ENCODE data around the gene MCC.

MCC gene

DNA sequence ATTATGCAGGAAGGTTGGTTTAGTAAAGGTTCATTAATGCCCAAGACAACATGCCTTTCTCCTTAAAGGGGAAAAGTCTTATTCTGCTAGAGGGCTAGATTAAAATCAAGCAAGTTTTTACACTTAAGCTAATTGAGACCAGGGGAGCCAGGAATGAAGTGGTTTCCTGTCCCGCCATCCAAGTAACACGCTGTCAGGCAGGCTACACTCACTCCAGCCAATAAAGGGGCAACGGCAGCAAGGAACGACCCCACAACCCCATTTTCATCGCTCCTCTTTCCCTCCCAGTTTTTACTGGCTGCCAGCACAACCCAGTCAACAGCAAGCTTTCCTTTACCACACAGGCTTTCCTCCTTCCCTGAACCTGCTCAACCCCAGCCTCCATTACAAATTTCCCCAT is 286.5 kb downstream of the MCC start:
- Histone ChIP-seq H3K9me3 (ENCODE audit: control insufficient read depth, insufficient read depth, low read depth, low read length) (no peaks in the 10 kb centered on the region), H3K4me3 (ENCODE audit: low read depth, low read length) (no peak overlapping the region), H3K36me3 (ENCODE audit: control insufficient read depth in 2 of 2, insufficient read depth in 1 of 2, low read length in 2 of 2) (no peaks in the 10 kb centered on the region), H3K4me1 (ENCODE audit: control insufficient read depth, insufficient read depth, low read length) (peaks cover 56% of the 10 kb centered on the region), H3K27ac (ENCODE audit: extremely low read depth, low read depth, low read length) (peak overlapping the region; percentile 91; the same call in 1 of the 2 replicates)
- ChIA-PET CTCF (interaction anchor here (1.5 kb wide), 1 partner anchor 205 kb away, joined by 3 read pairs; no protein-coding TSS in a partner anchor), POLR2A (interaction anchor here (1.1 kb wide), 1 partner anchor 9 kb away, joined by 3 read pairs; no protein-coding TSS in a partner anchor)
- TF ChIP-seq, protein P1, sequence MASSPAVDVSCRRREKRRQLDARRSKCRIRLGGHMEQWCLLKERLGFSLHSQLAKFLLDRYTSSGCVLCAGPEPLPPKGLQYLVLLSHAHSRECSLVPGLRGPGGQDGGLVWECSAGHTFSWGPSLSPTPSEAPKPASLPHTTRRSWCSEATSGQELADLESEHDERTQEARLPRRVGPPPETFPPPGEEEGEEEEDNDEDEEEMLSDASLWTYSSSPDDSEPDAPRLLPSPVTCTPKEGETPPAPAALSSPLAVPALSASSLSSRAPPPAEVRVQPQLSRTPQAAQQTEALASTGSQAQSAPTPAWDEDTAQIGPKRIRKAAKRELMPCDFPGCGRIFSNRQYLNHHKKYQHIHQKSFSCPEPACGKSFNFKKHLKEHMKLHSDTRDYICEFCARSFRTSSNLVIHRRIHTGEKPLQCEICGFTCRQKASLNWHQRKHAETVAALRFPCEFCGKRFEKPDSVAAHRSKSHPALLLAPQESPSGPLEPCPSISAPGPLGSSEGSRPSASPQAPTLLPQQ (tag by site-specific recombination; IDR thresholded peaks at IDR 0.05): peak; percentile 98
- TF ChIP-seq ZNF23 (tag by site-specific recombination; IDR thresholded peaks at IDR 0.05; ENCODE audit: borderline replicate concordance): no peak
- peak; percentile 96 for TF ChIP-seq ZFP69B (tag by site-specific recombination; IDR thresholded peaks at IDR 0.05)

DNA sequence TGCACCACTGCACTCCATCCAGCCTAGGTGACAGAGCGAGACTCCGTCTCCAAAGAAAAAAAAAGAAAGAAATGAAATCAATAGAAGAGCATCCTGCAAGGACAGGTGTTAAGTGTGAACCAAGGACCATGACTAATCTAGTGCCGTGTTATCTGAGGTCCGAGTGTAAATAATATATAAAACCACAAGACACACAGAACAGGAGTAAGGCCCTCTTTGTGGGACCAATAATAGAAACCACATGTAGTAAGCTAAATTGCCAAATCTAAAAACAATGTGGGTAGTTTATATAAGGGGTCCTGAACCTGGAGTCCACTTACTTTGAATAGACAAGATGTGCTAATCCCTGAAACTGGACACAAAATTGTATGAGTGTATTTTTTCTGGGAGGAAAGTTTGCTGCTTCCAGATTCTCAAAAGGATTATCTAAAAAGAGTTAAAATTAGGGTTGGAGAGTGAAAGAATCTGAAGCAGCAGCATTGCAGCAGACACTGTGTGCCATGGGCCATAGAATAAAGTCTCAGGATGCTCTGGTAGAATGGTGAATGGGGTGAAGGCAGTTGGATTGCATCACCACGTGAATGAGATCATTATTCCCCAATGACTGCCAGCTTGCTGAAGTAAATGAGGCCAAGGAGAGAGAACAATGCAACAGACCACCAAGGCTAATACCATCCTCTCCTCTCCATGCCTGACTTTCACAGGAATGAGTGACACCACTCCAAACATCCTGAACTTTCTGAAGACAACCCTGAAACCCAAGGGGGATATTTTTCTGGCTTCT is 288.9 kb downstream of the MCC start:
- Histone ChIP-seq H3K4me3 (ENCODE audit: low read depth, low read length) (no peak overlapping the region), H3K36me3 (ENCODE audit: control insufficient read depth in 2 of 2, insufficient read depth in 1 of 2, low read length in 2 of 2) (peaks cover 0 to 10% of the 10 kb centered on the region in 2 experiments; a peak in 1 of 3 replicates), H3K9me3 (ENCODE audit: control insufficient read depth, insufficient read depth, low read depth, low read length) (no peaks in the 10 kb centered on the region), H3K4me1 (ENCODE audit: control insufficient read depth, insufficient read depth, low read length) (peaks cover 47% of the 10 kb centered on the region), H3K27ac (ENCODE audit: extremely low read depth, low read depth, low read length) (peak overlapping the region; percentile 48; the same call in 1 of the 2 replicates)
- ChIA-PET POLR2A (interaction anchor here (0.6 kb wide), 1 partner anchor 313 kb away, joined by 3 read pairs; no protein-coding TSS in a partner anchor), CTCF (interaction anchor here (0.6 to 1.6 kb wide), 4 partner anchors 13 to 402 kb away, joined by 3 to 6 read pairs (median 4); no protein-coding TSS in a partner anchor)
- TF ChIP-seq ZBTB17 (tag by site-specific recombination; IDR thresholded peaks at IDR 0.05): peak; percentile 61; the same call in 1 of the 2 replicates
- 0 out of 2 replicates have a peak, but pooled peaks have one; percentile 20 for TF ChIP-seq MZF1 (tag by site-specific recombination; IDR thresholded peaks at IDR 0.05; ENCODE audit: borderline replicate concordance)
- TF ChIP-seq, protein P2, sequence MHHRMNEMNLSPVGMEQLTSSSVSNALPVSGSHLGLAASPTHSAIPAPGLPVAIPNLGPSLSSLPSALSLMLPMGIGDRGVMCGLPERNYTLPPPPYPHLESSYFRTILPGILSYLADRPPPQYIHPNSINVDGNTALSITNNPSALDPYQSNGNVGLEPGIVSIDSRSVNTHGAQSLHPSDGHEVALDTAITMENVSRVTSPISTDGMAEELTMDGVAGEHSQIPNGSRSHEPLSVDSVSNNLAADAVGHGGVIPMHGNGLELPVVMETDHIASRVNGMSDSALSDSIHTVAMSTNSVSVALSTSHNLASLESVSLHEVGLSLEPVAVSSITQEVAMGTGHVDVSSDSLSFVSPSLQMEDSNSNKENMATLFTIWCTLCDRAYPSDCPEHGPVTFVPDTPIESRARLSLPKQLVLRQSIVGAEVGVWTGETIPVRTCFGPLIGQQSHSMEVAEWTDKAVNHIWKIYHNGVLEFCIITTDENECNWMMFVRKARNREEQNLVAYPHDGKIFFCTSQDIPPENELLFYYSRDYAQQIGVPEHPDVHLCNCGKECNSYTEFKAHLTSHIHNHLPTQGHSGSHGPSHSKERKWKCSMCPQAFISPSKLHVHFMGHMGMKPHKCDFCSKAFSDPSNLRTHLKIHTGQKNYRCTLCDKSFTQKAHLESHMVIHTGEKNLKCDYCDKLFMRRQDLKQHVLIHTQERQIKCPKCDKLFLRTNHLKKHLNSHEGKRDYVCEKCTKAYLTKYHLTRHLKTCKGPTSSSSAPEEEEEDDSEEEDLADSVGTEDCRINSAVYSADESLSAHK (tag by site-specific recombination; IDR thresholded peaks at IDR 0.05): peak; percentile 38; the same call in 1 of the 2 replicates
- TF ChIP-seq ZNF10 (tag by site-specific recombination; IDR thresholded peaks at IDR 0.05): peak; percentile 90
- TF ChIP-seq ZNF16 (tag by site-specific recombination; IDR thresholded peaks at IDR 0.05; ENCODE audit: low read depth): no peak
- 0 out of 2 replicates have a peak, but pooled peaks have one; percentile 14 for TF ChIP-seq ZNF558 (tag by site-specific recombination; IDR thresholded peaks at IDR 0.05)
- TF ChIP-seq ZNF530 (tag by site-specific recombination; IDR thresholded peaks at IDR 0.05; ENCODE audit: low read depth): no peak
- TF ChIP-seq, protein P3, sequence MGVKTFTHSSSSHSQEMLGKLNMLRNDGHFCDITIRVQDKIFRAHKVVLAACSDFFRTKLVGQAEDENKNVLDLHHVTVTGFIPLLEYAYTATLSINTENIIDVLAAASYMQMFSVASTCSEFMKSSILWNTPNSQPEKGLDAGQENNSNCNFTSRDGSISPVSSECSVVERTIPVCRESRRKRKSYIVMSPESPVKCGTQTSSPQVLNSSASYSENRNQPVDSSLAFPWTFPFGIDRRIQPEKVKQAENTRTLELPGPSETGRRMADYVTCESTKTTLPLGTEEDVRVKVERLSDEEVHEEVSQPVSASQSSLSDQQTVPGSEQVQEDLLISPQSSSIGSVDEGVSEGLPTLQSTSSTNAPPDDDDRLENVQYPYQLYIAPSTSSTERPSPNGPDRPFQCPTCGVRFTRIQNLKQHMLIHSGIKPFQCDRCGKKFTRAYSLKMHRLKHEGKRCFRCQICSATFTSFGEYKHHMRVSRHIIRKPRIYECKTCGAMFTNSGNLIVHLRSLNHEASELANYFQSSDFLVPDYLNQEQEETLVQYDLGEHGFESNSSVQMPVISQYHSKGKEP (tag by site-specific recombination; IDR thresholded peaks at IDR 0.05): peak; percentile 53; the same call in 1 of the 2 replicates
- peak; percentile 8; the same call in 1 of the 2 replicates for TF ChIP-seq SCRT2 (tag by site-specific recombination; IDR thresholded peaks at IDR 0.05)
- peak; percentile 48; the same call in 1 of the 2 replicates for TF ChIP-seq ZNF843 (tag by site-specific recombination; IDR thresholded peaks at IDR 0.05)
- TF ChIP-seq, protein P4, sequence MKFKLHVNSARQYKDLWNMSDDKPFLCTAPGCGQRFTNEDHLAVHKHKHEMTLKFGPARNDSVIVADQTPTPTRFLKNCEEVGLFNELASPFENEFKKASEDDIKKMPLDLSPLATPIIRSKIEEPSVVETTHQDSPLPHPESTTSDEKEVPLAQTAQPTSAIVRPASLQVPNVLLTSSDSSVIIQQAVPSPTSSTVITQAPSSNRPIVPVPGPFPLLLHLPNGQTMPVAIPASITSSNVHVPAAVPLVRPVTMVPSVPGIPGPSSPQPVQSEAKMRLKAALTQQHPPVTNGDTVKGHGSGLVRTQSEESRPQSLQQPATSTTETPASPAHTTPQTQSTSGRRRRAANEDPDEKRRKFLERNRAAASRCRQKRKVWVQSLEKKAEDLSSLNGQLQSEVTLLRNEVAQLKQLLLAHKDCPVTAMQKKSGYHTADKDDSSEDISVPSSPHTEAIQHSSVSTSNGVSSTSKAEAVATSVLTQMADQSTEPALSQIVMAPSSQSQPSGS (tag by site-specific recombination; IDR thresholded peaks at IDR 0.05; ENCODE audit: low read depth): peak; percentile 93
- peak; percentile 47; the same call in 1 of the 2 replicates for TF ChIP-seq ZFP37 (tag by site-specific recombination; IDR thresholded peaks at IDR 0.05)
- TF ChIP-seq ZXDB (tag by site-specific recombination; IDR thresholded peaks at IDR 0.05): peak; percentile 39
- peak; percentile 77; the same call in 1 of the 2 replicates for TF ChIP-seq OSR2 (tag by site-specific recombination; IDR thresholded peaks at IDR 0.05)
- TF ChIP-seq ZBTB7A (tag by site-specific recombination; IDR thresholded peaks at IDR 0.05; ENCODE audit: low read depth): no peak
- TF ChIP-seq, protein P5, sequence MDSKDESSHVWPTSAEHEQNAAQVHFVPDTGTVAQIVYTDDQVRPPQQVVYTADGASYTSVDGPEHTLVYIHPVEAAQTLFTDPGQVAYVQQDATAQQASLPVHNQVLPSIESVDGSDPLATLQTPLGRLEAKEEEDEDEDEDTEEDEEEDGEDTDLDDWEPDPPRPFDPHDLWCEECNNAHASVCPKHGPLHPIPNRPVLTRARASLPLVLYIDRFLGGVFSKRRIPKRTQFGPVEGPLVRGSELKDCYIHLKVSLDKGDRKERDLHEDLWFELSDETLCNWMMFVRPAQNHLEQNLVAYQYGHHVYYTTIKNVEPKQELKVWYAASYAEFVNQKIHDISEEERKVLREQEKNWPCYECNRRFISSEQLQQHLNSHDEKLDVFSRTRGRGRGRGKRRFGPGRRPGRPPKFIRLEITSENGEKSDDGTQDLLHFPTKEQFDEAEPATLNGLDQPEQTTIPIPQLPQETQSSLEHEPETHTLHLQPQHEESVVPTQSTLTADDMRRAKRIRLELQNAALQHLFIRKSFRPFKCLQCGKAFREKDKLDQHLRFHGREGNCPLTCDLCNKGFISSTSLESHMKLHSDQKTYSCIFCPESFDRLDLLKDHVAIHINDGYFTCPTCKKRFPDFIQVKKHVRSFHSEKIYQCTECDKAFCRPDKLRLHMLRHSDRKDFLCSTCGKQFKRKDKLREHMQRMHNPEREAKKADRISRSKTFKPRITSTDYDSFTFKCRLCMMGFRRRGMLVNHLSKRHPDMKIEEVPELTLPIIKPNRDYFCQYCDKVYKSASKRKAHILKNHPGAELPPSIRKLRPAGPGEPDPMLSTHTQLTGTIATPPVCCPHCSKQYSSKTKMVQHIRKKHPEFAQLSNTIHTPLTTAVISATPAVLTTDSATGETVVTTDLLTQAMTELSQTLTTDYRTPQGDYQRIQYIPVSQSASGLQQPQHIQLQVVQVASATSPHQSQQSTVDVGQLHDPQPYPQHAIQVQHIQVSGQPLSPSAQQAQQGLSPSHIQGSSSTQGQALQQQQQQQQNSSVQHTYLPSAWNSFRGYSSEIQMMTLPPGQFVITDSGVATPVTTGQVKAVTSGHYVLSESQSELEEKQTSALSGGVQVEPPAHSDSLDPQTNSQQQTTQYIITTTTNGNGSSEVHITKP (tag by site-specific recombination; IDR thresholded peaks at IDR 0.05): peak; percentile 53
